ELR (cell line): ENCODE results near the gene ZMAT5.

Experiments
- DNase-seq: peaks from one replicate; pipeline ENCODE4 v3.0.0-alpha.2; 2015; ENCODE audit warnings: low read depth

ZMAT5 gene

GRCh38 chr22:29706486-29706885 lies 60.3 kb downstream of the ZMAT5 start:
- no peak for DNase-seq

- DNase-seq = no peak
Observed at GRCh38 chr22:29705651-29706050, 61.2 kb downstream of the ZMAT5 start.

GRCh38 chr22:29704528-29705285 lies 62.1 kb downstream of the ZMAT5 start:
- peak; percentile 49 for DNase-seq

- DNase-seq = no peak
Observed at GRCh38 chr22:29703569-29704195, 63.1 kb downstream of the ZMAT5 start.

- no peak for DNase-seq
Observed at GRCh38 chr22:29702931-29703501, 63.8 kb downstream of the ZMAT5 start.

- peak; percentile 35 for DNase-seq
Observed at GRCh38 chr22:29702000-29702930, 64.5 kb downstream of the ZMAT5 start.

- peak; percentile 74 for DNase-seq
Observed at GRCh38 chr22:29701155-29701999, 65.4 kb downstream of the ZMAT5 start.

GRCh38 chr22:29700900-29701154 lies 66.0 kb downstream of the ZMAT5 start:
- DNase-seq = no peak

GRCh38 chr22:29700206-29700899 lies 66.5 kb downstream of the ZMAT5 start:
- peak; percentile 71 for DNase-seq

GRCh38 chr22:29697853-29698598 lies 68.8 kb downstream of the ZMAT5 start:
- DNase-seq = no peak

- no peak for DNase-seq
Observed at GRCh38 chr22:29695129-29695926, 71.5 kb downstream of the ZMAT5 start.

GRCh38 chr22:29693671-29694070 lies 73.1 kb downstream of the ZMAT5 start:
- DNase-seq = no peak

GRCh38 chr22:29693161-29693560 lies 73.6 kb downstream of the ZMAT5 start:
- DNase-seq = no peak

GRCh38 chr22:29692327-29692640 lies 74.5 kb downstream of the ZMAT5 start:
- no peak for DNase-seq

- DNase-seq = no peak
Observed at GRCh38 chr22:29691636-29692326, 75.0 kb downstream of the ZMAT5 start.

GRCh38 chr22:29690476-29690875 lies 76.3 kb downstream of the ZMAT5 start:
- DNase-seq = no peak

GRCh38 chr22:29689880-29690213 lies 77.0 kb downstream of the ZMAT5 start:
- DNase-seq = peak; percentile 46

GRCh38 chr22:29689206-29689879 lies 77.5 kb downstream of the ZMAT5 start:
- no peak for DNase-seq

- no peak for DNase-seq
Observed at GRCh38 chr22:29684244-29684643, 82.6 kb downstream of the ZMAT5 start.
